DOHH2 (cell line): Measurements from ENCODE around the gene FAM118A.

Source experiments
- CTCF ChIP-seq: fragments of 200-600 bp; sonication (generic); IDR thresholded peaks from one replicate; pipeline ENCODE4 v1.5.1; 2014; ENCODE audit warnings: antibody characterized with exemption, mild to moderate bottlenecking, low read depth, low read length; ENCODE audit not compliant: poor library complexity, severe bottlenecking
- EZH2phosphoT487 ChIP-seq: fragments of 200-600 bp; sonication (generic); IDR thresholded peaks from 2 replicates; pipeline ENCODE4 v1.6.1; 2017; ENCODE audit warnings: borderline replicate concordance, mild to moderate bottlenecking, antibody characterized with exemption, low read length, moderate library complexity, mixed read lengths

- TF ChIP-seq CTCF (no peak), EZH2phosphoT487 (no peak)
These were observed 14.2 kb upstream of the FAM118A start for GRCh38 chr22:45295492-45295891.
